ENCODE results near the gene PNMA8B. TPM values are rescaled to one million over a fixed set of nuclear protein-coding genes. Genes with fewer than 3 reads are reported as not detected.
"Not testable (repeated sequence)": the region's sequence is repeated elsewhere in the genome, so short reads cannot be mapped to it uniquely, and the experiment has no call there.

Gene PNMA8B
- total RNA-seq, 1 donor from 2014 or later, result 1.9 TPM

DNA sequence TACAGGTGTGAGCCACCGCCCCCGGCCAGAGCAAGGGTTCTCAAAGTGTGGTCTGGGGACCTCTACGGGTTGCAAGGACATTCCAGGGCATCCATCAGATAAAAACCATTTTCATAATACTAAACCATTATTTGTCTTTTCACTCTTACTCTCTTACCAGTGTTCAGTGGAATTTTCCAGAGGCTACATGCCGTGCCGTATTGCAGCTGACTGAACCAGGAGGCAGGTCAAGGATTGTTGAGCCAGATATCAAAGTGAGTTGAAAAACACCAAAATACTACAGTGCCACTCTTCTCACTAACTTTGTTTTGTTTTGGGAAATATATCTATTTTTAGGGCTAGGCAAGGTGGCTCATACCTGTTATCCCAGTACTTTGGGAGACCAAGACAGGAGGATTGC, 7.2 kb upstream of the PNMA8B start:
- Histone ChIP-seq H3K27ac (ENCODE audit: low read depth, low read length) (no peak overlapping the region), H3K4me1 (ENCODE audit: insufficient read depth, low read length) (no peaks in the 10 kb centered on the region), H2AFZ (ENCODE audit: low read depth, low read length) (no peak overlapping the region), H3K79me2 (ENCODE audit: insufficient read depth, low read length) (no peaks in the 10 kb centered on the region), H3K9me3 (ENCODE audit: insufficient read depth, low read depth, low read length) (peaks cover 5% of the 10 kb centered on the region), H3K9ac (ENCODE audit: low read length) (no peak overlapping the region), H3K36me3 (ENCODE audit: insufficient read depth, low read length) (no peaks in the 10 kb centered on the region), H3K4me2 (ENCODE audit: low read length) (no peak overlapping the region), H4K20me1 (ENCODE audit: insufficient read depth, low read length) (no peaks in the 10 kb centered on the region), H3K27me3 (ENCODE audit: insufficient read depth, low read length) (no peaks in the 10 kb centered on the region), H3K4me3 (ENCODE audit: insufficient read depth, low read depth, low read length) (no peak overlapping the region)
- H3K36me3 Mint-ChIP-seq (ENCODE audit: low read depth, unreplicated experiment), result no peaks in the 10 kb centered on the region
- DNase-seq (ENCODE audit: low read depth) (no peak), FAIRE-seq (no peak)
- H3K27me3 Mint-ChIP-seq (ENCODE audit: low read depth, unreplicated experiment), result no peaks in the 10 kb centered on the region
- no peak overlapping the region for H3K27ac Mint-ChIP-seq (ENCODE audit: unreplicated experiment)
- peaks cover 13% of the 10 kb centered on the region for H3K4me1 Mint-ChIP-seq (ENCODE audit: low read depth, unreplicated experiment)
- H3K9me3 Mint-ChIP-seq (ENCODE audit: unreplicated experiment), result peaks cover 2% of the 10 kb centered on the region
- no peak overlapping the region for H3K4me3 Mint-ChIP-seq (ENCODE audit: unreplicated experiment)
- no peak for TF ChIP-seq EZH2 (IDR thresholded peaks at IDR 0.05; ENCODE audit: insufficient read depth, low read length)
- TF ChIP-seq, protein P1, sequence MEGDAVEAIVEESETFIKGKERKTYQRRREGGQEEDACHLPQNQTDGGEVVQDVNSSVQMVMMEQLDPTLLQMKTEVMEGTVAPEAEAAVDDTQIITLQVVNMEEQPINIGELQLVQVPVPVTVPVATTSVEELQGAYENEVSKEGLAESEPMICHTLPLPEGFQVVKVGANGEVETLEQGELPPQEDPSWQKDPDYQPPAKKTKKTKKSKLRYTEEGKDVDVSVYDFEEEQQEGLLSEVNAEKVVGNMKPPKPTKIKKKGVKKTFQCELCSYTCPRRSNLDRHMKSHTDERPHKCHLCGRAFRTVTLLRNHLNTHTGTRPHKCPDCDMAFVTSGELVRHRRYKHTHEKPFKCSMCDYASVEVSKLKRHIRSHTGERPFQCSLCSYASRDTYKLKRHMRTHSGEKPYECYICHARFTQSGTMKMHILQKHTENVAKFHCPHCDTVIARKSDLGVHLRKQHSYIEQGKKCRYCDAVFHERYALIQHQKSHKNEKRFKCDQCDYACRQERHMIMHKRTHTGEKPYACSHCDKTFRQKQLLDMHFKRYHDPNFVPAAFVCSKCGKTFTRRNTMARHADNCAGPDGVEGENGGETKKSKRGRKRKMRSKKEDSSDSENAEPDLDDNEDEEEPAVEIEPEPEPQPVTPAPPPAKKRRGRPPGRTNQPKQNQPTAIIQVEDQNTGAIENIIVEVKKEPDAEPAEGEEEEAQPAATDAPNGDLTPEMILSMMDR (IDR thresholded peaks at IDR 0.05; ENCODE audit: insufficient read depth, low read depth, low read length), result no peak

DNA sequence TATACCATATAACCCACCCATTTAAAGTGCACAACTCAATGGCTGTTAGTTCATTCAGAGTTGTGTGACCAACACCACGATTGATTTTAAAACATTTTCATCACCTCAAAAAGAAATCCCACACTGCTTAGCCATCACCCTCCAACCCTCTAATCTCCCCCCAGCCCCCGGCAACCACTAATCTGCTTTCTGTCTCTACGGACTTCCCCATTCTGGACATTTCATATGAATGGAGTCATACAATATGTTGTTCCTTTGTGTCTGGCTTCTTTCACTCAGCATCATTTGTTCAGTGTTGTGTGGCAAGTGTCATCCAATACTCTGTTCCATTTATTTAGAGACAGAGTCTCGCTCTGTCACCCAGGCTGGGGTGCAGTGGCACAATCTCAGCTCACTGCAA, 4.0 kb upstream of the PNMA8B start:
- Histone ChIP-seq H3K27ac (ENCODE audit: low read depth, low read length) (no peak overlapping the region), H3K27me3 (ENCODE audit: insufficient read depth, low read length) (peaks cover 4% of the 10 kb centered on the region), H3K4me2 (ENCODE audit: low read length) (no peak overlapping the region), H3K9me3 (ENCODE audit: insufficient read depth, low read depth, low read length) (peaks cover 5% of the 10 kb centered on the region), H4K20me1 (ENCODE audit: insufficient read depth, low read length) (no peaks in the 10 kb centered on the region), H3K4me3 (ENCODE audit: insufficient read depth, low read depth, low read length) (no peak overlapping the region), H3K36me3 (ENCODE audit: insufficient read depth, low read length) (no peaks in the 10 kb centered on the region), H3K9ac (ENCODE audit: low read length) (no peak overlapping the region), H3K4me1 (ENCODE audit: insufficient read depth, low read length) (peaks cover 6% of the 10 kb centered on the region), H3K79me2 (ENCODE audit: insufficient read depth, low read length) (no peaks in the 10 kb centered on the region), H2AFZ (ENCODE audit: low read depth, low read length) (no peak overlapping the region)
- no peak overlapping the region for H3K4me3 Mint-ChIP-seq (ENCODE audit: unreplicated experiment)
- H3K4me1 Mint-ChIP-seq (ENCODE audit: low read depth, unreplicated experiment), result peaks cover 14% of the 10 kb centered on the region
- DNase-seq (ENCODE audit: low read depth), result no peak
- TF ChIP-seq EZH2 (IDR thresholded peaks at IDR 0.05; ENCODE audit: insufficient read depth, low read length), result no peak
- no peak for FAIRE-seq
- H3K27ac Mint-ChIP-seq (ENCODE audit: unreplicated experiment), result peak overlapping the region; percentile 16
- H3K27me3 Mint-ChIP-seq (ENCODE audit: low read depth, unreplicated experiment), result no peaks in the 10 kb centered on the region
- H3K9me3 Mint-ChIP-seq (ENCODE audit: unreplicated experiment), result peaks cover 2% of the 10 kb centered on the region
- no peaks in the 10 kb centered on the region for H3K36me3 Mint-ChIP-seq (ENCODE audit: low read depth, unreplicated experiment)

DNA sequence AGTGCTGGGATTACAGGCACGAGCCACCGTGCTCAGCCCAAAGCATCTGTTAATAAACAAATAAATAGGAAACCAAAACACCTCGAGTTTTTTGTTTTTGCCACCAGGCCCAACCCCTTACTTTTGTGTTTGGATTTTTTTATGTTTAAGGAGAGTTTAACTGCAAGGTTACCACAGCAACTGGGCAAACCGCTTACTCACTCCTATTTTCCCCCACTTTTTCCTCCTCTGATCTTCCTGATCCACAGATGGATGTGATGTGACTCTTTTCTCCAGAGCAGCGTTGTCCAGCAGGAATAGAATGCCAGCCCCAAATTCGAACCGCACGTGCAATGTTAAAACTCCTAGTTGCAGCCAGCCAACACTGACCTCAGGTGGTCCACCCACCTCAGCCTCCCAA, 2.1 kb upstream of the PNMA8B start:
- no peak for FAIRE-seq

DNA sequence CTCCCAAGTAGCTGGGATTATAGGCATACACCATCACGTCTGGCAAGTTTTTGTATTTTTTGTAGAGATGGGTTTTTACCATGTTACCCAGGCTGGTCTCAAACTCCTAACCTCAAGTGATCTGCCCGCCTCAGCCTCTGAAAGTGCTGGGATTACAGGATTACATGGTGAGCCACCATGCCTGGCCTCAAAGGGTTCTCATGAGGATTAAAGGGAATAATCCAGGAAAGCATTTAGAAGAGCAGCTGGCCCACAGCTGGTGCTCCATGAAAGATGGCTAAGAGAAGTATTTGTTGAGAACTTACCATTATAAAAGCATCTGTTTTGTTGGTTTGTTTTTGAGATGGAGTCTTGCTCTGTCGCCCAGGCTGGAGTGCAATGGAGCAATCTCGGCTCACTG, 1.2 kb upstream of the PNMA8B start:
- not testable (repeated sequence) for H3K27ac ChIP-seq (ENCODE audit: low read depth, low read length); H3K4me3 ChIP-seq (ENCODE audit: insufficient read depth, low read depth, low read length); H3K27me3 Mint-ChIP-seq (ENCODE audit: low read depth, unreplicated experiment); H2AFZ ChIP-seq (ENCODE audit: low read depth, low read length); H3K9ac ChIP-seq (ENCODE audit: low read length); H4K20me1 ChIP-seq (ENCODE audit: insufficient read depth, low read length); H3K4me2 ChIP-seq (ENCODE audit: low read length); H3K9me3 Mint-ChIP-seq (ENCODE audit: unreplicated experiment); H3K9me3 ChIP-seq (ENCODE audit: insufficient read depth, low read depth, low read length); H3K79me2 ChIP-seq (ENCODE audit: insufficient read depth, low read length); H3K27ac Mint-ChIP-seq (ENCODE audit: unreplicated experiment); FAIRE-seq; H3K36me3 Mint-ChIP-seq (ENCODE audit: low read depth, unreplicated experiment); H3K4me3 Mint-ChIP-seq (ENCODE audit: unreplicated experiment); DNase-seq (ENCODE audit: low read depth); H3K4me1 ChIP-seq (ENCODE audit: insufficient read depth, low read length); H3K36me3 ChIP-seq (ENCODE audit: insufficient read depth, low read length)
- H3K27me3 ChIP-seq (ENCODE audit: insufficient read depth, low read length), result peaks cover 21% of the 10 kb centered on the region
- peaks cover 14% of the 10 kb centered on the region for H3K4me1 Mint-ChIP-seq (ENCODE audit: low read depth, unreplicated experiment)

More for the DNA sequence above, 2.1 kb upstream of the PNMA8B start:
- no peaks in the 10 kb centered on the region for H3K9me3 Mint-ChIP-seq (ENCODE audit: unreplicated experiment)
- H3K36me3 Mint-ChIP-seq (ENCODE audit: low read depth, unreplicated experiment), result no peaks in the 10 kb centered on the region
- H3K9ac ChIP-seq (ENCODE audit: low read length), result no peak overlapping the region
- no peak overlapping the region for H3K27ac ChIP-seq (ENCODE audit: low read depth, low read length)
- no peaks in the 10 kb centered on the region for H4K20me1 ChIP-seq (ENCODE audit: insufficient read depth, low read length)
- H3K36me3 ChIP-seq (ENCODE audit: insufficient read depth, low read length), result no peaks in the 10 kb centered on the region
- H3K79me2 ChIP-seq (ENCODE audit: insufficient read depth, low read length), result no peaks in the 10 kb centered on the region
- peaks cover 15% of the 10 kb centered on the region for H3K27me3 ChIP-seq (ENCODE audit: insufficient read depth, low read length)
- peaks cover 6% of the 10 kb centered on the region for H3K4me1 ChIP-seq (ENCODE audit: insufficient read depth, low read length)
- peaks cover 10% of the 10 kb centered on the region for H3K9me3 ChIP-seq (ENCODE audit: insufficient read depth, low read depth, low read length)
- H2AFZ ChIP-seq (ENCODE audit: low read depth, low read length), result no peak overlapping the region
- peak overlapping the region; percentile 11 for H3K27ac Mint-ChIP-seq (ENCODE audit: unreplicated experiment)
- no peak overlapping the region for H3K4me2 ChIP-seq (ENCODE audit: low read length)
- DNase-seq (ENCODE audit: low read depth), result no peak
- no peak overlapping the region for H3K4me3 ChIP-seq (ENCODE audit: insufficient read depth, low read depth, low read length)
- peaks cover 4% of the 10 kb centered on the region for H3K27me3 Mint-ChIP-seq (ENCODE audit: low read depth, unreplicated experiment)
- TF ChIP-seq EZH2 (IDR thresholded peaks at IDR 0.05; ENCODE audit: insufficient read depth, low read length), result no peak
- TF ChIP-seq, protein P1 (IDR thresholded peaks at IDR 0.05; ENCODE audit: insufficient read depth, low read depth, low read length), result no peak
- no peak overlapping the region for H3K4me3 Mint-ChIP-seq (ENCODE audit: unreplicated experiment)
- peaks cover 14% of the 10 kb centered on the region for H3K4me1 Mint-ChIP-seq (ENCODE audit: low read depth, unreplicated experiment)
